HG02623 (cell line): ENCODE results near the gene TOMM5.

ENCODE experiments used
- ATAC-seq: cut with Tn5 transposase; IDR thresholded peaks from one replicate; pipeline ENCODE4 v1.9.1; 2021; ENCODE audit warnings: moderate library complexity; ENCODE audit not compliant: unreplicated experiment

TOMM5 gene

GRCh38 chr9:37592108-37592951 lies at the start of gene TOMM5:
Gene TOMM5, minus strand, starts transcription at chr9:37592597. Its CDS starts 65 bp downstream, at chr9:37592532.
- peak; percentile 84 for ATAC-seq

GRCh38 chr9:37641331-37641730 lies 48.9 kb upstream of the TOMM5 start:
- no peak for ATAC-seq

GRCh38 chr9:37640246-37640645 lies 47.8 kb upstream of the TOMM5 start:
- ATAC-seq = no peak

GRCh38 chr9:37639841-37640240 lies 47.4 kb upstream of the TOMM5 start:
- no peak for ATAC-seq

- no peak for ATAC-seq
Observed at GRCh38 chr9:37639109-37639762, 46.8 kb upstream of the TOMM5 start.

GRCh38 chr9:37636511-37637448 lies 44.4 kb upstream of the TOMM5 start:
- ATAC-seq = no peak

- ATAC-seq = no peak
Observed at GRCh38 chr9:37635808-37636207, 43.4 kb upstream of the TOMM5 start.

GRCh38 chr9:37632479-37632878 lies 40.1 kb upstream of the TOMM5 start:
- ATAC-seq = no peak

- no peak for ATAC-seq
Observed at GRCh38 chr9:37626708-37627292, 34.4 kb upstream of the TOMM5 start.

- no peak for ATAC-seq
Observed at GRCh38 chr9:37625758-37626147, 33.4 kb upstream of the TOMM5 start.

- no peak for ATAC-seq
Observed at GRCh38 chr9:37625036-37625757, 32.8 kb upstream of the TOMM5 start.

GRCh38 chr9:37624073-37624472 lies 31.7 kb upstream of the TOMM5 start:
- ATAC-seq = no peak

- ATAC-seq = no peak
Observed at GRCh38 chr9:37623267-37623666, 30.9 kb upstream of the TOMM5 start.

- ATAC-seq = no peak
Observed at GRCh38 chr9:37622462-37622861, 30.1 kb upstream of the TOMM5 start.

- no peak for ATAC-seq
Observed at GRCh38 chr9:37621273-37622121, 29.1 kb upstream of the TOMM5 start.

GRCh38 chr9:37620396-37620795 lies 28.0 kb upstream of the TOMM5 start:
- ATAC-seq = no peak

GRCh38 chr9:37619806-37620205 lies 27.4 kb upstream of the TOMM5 start:
- ATAC-seq = no peak

GRCh38 chr9:37618817-37619216 lies 26.4 kb upstream of the TOMM5 start:
- no peak for ATAC-seq

- ATAC-seq = no peak
Observed at GRCh38 chr9:37617832-37618231, 25.4 kb upstream of the TOMM5 start.
